ENCODE measurements around the gene IL12B. TPM values are rescaled to one million over a fixed set of nuclear protein-coding genes. Genes with fewer than 3 reads are reported as not detected.
"Not testable (repeated sequence)": the region's sequence is repeated elsewhere in the genome, so short reads cannot be mapped to it uniquely, and the experiment has no call there.

The IL12B gene
- not detected for polyA plus RNA-seq (ENCODE audit: insufficient read length)

DNA sequence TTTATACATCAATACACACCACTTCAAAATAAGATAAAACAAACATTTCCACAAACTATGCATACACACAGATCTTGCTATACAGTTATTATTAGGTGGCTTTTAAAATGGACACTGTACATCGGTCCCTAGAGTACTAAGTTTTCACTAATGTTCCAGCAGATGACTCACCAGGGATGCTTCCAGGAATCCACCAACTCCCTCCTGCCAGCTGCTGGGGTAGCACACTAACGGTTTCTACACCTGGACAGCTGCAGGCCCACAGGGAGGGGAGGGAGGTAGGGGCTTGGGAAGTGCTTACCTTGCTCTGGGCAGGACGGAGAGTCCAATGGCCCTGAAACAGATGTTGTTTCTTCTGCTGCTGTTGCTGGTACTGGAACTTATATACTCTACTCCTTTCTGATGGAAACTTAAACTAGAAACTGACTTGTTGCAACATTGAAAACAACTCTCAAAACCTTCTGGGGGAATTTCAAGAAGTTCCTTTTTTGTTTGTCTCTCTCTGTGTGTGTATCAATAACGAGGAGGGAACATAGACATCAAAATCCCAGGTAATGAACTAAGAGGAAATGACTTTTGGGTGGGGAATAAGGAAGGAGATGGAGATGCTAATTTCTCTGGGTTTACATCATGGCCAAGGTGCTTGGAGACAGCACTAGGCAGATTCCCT is at the start of gene IL12B:
Gene IL12B (minus strand): TSS at position 357 of the 670 bp plus-strand sequence. CDS start 3,705 bp downstream, outside the sequence.
- DNase-seq = no peak

DNA sequence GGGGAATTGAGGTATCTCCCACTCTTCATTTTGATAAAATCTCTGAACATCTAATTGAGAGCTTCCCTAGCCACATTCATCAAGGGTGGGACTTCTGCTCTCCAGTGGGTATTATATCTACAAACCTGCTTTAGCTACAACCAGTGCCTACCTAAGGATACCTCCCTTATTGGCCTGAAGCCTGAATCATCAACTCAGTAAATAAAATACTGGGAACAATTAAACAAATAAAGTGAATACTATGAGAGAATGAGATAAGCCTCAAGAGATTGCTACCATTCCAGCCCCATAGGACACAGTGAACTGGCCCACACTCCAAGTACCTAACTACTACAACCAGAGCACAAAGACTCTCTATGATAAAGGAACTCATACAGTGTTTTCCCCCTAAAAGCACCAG is 47.4 kb upstream of the IL12B start:
- no peak for DNase-seq

DNA sequence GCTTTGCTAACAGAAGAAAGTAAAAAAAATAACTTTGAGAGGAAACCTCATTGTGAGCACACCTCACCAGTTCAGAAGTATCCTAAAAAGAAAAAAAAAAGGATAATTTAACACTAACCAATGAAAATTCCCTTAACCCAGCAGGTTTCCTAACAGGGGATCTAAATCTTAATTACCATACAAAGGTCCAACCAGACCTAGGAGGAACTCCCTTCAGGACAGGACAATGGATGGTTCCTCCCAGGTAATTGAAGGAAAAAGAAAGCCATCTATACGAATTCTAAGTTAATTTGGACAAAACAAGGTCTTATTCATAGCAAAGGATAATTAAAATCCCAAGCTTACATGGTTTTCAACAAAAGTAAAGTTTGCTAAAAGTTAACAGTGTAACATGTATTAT is 37.6 kb upstream of the IL12B start:
- not testable (repeated sequence) for DNase-seq

DNA sequence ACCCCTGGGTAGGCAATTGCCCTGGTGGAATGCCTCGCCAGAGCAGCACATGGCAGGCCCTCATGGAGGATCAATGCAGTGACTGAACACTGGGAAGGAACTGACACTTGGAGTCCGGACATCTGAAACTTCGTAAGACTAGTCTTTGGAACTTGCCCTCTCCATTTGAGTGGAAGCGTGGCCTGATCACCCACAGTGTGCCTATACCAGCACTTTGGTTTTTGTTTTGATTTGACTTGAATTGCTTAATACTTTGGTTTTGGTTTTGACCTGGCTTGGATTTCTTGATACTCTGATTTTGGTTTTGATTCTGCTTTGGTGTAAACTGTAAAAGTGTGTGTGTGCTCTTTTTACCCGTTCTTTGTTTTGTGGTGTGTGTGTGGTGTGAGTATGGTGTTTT is 36.5 kb upstream of the IL12B start:
- DNase-seq = not testable (repeated sequence)

DNA sequence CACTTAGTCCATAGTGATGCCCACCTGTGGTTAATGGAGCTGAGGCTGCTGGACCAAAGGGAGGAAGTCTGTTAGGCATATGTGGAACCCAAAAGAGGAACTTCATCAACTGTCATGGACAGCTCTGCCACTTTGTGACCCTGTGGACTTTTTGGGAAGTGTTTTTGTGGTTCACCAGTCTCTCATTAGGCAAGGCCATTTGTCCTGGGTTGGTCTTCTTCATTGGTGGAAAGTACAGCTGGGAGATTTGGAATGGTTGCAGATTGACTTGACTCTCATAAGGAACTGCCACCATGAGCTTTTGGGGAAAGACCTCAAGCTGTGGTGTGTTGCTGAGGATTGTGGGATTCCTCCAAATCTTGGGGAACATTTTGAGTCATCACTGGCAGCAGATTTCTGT is 31.9 kb upstream of the IL12B start:
- DNase-seq = no peak

DNA sequence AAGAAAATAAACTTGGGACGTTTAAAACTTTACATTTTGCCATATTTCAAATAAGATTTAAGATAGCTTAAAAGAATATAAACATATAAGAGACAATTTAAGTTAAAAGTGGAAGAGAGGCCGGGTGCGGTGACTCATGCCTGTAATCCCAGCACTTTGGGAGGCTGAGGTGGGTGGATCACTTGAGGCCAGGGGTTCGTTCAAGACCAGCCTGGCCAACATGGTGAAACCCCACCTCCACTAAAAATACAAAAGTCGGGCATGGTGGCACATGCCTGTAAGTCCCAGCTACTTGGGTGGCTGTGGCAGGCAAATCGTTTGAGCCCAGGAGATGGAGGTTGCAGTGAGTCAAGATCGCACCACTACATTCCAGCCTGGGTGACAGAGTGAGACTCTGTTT is 29.6 kb upstream of the IL12B start:
- not testable (repeated sequence) for DNase-seq

DNA sequence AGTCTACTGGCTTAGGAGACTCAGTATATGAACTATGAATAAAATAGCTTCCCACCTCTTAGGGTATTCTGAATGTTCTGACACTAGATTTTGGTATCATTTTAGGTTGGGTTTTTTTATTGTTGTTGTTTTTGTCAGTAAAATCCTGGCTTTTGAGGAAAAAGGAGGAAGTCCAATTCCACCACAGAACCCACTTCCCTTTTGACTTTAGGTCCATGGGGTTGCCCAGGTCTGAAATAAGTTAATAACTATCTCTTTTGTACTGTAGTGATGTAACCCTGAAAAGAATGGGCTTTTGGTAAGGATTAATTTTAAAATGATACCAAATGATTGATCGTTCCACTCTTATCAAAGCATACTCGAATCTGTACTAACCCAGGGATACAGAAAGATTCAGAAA is 29.1 kb upstream of the IL12B start:
- DNase-seq = no peak

DNA sequence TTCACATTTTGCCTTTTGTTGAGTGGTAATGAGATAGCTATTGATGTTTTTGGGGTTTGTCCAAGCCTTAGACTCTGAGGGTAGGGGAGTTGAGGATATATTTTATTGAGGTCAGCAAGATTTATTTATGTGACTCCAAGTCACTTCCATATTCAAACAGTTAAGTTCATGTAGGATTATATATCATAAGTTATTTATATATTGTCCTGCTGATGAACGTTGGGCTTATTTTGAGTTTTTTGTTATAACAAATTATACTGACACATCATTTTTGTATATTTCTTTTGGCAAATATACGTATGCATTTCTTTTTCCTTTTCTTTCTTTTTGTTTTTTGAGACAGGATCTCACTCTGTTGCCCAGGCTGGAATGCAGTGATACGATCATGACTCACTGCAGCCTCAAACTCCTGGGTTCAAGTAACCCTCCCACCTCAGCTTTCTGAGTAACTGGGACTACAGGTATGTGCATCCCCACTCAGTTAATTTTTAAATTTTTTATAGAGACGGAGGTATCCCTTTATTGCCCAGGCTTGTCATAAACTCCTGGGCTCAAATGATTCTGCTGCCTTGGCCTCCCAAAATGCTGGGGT is 23.5 kb upstream of the IL12B start:
- no peak for DNase-seq

DNA sequence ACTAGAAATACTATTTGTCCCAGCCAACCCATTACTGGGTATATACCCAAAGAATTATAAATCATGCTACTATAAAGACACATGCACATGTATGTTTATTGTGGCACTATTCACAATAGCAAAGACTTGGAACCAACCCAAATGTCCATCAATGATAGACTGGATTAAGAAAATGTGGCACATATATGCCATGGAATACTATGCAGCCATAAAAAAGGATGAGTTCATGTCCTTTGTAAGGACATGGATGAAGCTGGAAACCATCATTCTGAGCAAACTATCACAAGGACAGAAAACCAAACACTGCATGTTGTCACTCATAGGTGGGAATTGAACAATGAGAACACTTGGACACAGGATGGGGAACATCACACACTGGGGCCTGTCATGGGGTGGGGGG is 20.4 kb upstream of the IL12B start:
- not testable (repeated sequence) for DNase-seq

DNA sequence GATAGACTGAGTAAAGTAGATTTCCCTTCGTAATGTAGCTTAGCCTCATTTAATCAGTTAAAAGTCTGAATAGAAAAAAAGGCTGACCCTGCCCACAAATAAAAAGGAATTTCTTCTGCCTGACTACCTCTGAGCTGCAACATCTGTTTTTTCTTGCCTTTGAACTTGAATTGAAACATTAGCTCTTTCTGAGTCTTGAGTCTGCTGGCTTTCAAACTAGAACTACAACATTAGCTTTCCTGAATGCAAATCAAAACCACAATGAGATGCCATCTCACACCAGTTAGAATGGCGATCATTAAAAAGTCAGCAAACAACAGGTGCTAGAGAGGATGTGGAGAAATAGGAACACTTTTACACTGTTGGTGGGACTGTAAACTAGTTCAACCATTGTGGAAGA is 19.9 kb upstream of the IL12B start:
- DNase-seq = not testable (repeated sequence)

DNA sequence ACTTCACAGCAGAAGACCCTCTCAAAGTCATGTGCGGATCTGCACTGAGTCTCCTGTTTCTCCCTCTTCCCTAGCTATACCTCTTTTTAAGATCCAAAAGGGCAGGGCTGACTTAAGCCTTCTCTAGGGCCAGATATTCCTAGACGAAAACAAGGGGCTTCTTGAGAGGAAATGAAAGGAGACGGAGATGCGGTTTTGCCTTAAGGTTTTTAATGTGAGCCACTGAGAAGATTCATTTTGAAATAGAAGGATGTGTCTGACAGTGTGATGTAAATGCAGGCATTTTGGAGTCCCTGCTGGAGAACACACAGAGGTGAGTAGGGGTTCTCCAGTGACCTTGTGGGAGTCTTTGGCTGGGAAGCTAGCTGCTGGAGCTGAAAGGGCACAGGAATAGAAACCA is 15.6 kb upstream of the IL12B start:
- DNase-seq = no peak

DNA sequence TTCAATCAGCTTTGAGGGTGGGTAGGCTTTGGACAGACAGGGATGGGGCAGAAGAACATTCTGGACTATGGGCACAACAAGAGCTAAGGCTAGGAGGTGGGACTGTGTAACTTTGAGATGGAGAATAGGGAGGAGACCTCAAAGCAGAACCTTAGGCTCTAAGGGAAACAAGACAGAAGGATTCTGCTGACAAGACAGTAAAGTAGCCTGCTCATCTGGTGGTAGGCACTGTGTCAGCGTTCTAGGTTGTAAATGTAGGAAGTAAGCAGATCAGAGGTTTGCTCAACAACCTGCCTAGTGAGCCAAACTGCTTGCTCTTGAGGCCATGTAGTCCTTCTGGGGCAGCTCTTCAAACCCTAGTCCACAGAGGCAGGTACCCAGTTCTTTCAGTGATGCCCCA is 15.0 kb upstream of the IL12B start:
- DNase-seq = no peak

DNA sequence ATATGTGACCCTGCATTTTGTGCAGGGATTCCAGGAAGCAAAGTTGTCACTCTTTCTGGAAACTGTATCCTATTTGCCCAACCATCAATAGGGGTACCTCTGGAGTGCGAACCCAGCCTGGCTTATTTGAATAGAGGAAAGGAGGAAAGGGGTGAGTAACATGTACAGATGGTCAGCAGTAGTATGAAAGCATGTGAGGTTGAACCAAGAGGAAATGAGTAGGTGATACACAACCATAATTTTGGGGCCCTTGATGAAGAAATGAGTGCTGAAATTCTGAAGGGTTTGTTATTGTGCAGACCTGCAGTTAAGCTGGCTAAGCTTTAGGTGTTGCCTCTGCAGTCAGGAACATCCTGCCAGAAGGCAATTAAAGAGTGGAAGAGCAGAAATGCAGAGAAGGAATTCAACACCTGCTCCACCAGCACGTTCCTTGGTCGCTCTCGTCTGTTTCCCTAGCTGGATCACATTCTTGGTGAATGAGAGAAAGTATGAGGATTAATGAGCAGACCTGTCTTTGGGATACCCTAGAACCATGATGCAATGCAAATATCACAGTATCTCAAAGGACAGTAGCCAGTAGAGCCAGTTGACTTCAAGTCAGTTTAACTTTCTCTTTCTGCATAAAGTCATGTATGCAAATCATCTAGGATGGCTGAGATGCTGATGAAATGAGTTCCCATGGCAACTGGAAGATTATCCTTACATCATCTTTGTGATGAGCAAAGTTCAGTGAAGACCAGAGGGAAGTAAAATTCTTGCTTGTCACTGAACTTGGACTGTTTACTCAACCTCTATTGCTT is 13.2 kb upstream of the IL12B start:
- DNase-seq = no peak

DNA sequence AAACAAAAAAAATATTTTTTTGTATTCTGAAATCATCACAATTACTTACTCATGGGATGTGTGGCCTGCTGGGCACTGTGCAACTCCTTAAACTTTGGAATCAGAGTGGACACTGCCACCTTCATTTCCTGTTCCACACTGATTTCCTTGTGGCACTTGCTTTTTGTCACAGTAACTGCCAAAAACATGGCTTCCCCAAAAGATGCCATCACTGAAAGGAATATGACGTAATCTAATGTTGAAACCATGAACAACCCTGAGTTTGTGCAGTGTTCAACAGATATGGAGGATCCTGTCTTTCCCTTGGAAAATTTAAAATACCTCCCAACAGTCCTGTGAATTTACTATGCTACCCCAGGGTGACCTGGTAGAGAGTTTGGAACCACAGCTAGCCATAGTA is 12.6 kb upstream of the IL12B start:
- DNase-seq = no peak

DNA sequence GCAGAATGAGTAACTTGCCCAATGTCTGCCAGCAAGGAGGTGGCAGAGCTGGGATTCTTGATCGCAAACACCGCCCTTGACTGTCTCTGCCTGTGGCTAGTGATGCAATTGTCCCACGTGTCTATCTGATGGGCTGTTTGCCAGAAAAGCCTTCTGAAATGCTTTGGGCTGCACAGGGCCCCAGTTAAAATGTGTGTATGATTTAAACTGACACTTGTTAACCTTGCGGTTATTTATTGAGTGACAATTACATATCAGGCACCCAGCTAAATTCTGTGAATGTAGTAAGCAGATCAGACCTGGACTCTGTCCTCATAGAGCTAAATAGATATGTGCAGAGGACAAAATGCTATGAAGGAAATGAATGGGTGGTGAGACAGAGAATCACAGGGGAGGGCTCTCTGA is 11.6 kb upstream of the IL12B start:
- DNase-seq = no peak

DNA sequence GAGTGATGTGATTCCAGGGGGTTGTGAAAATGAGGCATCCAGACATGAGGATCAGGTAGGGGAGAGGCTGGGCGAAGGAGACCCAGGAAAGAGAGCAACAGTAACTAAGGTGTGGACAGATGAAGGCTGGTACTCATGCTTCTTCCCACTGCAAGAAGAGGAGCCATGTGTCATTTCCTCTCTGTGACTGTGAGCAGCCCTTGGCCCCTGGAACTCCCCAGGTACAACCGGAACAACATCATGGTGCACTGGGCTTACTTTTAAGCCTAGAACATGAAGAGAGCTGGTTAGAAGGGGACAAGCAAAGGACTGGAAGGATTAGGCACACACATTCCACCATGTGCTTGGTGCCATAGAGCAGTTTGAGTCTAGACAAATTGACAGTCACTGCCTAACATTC is 10.9 kb upstream of the IL12B start:
- DNase-seq = no peak

DNA sequence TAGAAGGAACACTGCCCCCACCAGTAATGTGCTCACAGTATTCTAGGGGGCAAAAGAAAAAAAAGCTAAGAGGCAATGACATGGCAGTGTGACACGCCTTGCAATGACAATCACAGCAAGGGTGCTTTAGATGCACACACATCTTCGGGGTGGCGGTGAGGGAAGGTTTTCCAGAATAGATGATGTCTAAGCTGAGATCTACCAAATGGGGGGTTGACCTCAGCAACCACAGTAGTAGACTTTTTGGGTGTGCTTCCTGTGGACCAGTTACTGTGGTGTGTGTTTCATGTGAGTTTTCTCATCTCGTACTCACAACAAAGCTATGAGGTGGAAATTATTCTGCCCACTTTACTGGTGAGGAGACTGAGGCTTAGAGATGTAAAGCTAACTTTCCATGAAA is 10.2 kb upstream of the IL12B start:
- no peak for DNase-seq

DNA sequence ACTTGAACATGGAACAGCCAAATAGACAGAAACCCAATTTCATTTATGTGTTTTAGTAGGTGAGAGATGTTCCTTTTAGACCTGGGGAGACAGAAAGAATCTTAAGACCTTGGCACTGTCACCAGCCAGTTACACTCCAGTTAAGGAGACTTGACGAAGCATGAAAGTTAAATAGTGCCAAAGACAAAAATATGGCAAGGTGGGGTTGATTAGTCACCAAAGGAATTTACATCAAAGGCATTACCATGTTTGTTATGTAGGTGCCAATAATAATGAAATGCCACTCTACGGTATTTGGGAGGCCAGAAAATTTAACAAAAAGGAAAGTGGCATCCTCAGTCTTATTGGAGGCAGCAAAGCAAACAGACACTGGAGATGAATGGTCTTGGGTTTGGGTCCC is 9.2 kb upstream of the IL12B start:
- no peak for DNase-seq

DNA sequence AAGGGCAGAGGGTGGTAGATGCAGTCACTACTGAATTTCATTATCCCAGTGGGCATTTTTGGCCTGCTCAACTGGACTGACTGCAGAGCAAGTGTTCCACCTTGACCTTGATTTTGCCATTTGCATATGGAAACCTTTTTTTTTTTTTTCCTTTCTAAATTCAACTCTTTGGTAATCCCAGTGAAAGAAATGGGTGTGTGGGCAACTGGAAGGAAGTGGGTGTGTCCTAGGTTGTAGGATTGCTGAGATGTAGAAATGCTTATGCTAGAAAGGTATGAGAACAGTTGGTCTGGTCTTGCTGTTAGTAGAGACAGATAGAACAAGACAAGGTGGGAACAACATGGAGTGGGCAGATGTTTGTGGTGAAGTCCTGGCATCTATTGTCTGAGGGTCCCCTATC is 7.8 kb upstream of the IL12B start:
- no peak for DNase-seq

DNA sequence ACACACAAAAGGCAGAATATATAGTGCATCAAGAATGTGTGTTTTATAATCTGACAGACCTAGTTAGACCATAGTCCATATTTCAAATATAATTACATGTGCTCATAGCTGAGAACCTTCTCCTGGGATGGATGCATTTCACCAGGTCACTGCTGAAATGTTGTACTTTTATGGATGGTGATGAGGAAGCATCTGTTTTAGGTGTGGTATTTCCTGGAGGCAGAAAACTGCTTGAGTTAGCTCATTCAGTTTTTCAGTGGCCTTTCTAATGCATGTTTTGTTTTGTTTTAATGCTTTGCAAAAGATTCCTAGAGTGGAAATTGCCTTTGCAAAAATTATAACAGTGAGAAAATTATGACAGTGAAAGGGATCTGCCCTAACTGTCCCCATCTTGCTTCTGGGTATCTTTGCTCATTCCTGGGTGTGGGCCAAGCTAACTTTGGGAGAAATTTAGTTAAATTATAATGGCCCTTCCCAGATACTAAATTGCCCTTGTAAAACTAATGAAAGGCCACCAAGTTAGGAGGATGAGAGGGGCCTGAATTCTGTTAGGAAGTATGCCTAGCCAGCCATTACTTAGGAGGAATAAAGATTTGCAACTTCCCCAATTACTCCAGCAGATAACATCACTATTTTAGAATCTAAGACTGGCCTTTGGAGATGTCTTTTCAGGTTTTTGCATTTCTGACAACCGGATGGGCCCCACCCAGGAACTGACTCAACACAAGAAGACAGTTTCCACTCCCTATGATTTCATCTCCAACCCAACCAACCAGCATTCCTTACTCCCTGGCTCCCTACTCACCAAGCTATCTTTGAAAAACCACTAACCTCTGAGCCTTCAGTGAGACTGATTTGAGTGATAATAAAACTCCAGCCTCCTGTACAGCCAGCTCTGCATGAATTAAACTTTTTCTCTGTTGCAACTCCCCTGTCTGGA is 7.0 kb upstream of the IL12B start:
- no peak for DNase-seq

DNA sequence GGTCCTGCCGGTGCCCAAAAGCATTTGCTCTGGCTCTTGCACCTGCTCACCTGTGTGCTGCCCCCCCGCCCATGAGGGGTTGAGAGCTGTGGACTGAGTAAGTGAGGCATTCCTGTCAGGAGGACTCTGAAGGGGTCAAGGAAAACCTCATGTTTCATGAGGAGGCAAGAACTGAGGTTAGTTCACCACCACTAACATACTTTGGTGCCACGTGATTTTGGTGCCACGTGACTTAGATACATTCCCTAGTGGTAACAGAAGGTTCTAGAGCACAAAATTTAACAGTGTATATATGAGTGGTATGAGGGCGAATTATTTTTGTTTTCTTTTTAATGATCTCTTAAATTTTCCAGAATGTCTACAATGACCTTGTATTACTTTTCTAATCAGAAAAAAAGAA is 6.3 kb upstream of the IL12B start:
- no peak for DNase-seq

DNA sequence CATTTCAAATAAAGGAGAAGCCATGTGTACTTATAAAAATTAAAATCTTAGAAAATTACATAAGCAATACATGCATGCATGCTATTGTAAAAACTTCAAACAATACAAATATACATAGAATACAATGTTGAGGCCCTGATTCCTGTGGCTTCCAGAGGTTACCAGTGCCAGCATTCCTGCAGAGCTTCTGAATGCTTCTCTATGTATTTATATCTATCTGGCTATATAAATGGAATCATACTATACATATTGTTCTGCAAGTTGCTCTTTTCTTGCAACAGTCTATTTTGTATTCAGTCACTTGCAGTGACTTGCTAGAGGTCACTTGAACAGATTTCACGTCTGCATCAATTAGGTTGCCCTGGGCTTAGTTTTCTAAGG is 3.2 kb upstream of the IL12B start:
- no peak for DNase-seq
